Measurements from ENCODE around the gene LDB2.

DNA sequence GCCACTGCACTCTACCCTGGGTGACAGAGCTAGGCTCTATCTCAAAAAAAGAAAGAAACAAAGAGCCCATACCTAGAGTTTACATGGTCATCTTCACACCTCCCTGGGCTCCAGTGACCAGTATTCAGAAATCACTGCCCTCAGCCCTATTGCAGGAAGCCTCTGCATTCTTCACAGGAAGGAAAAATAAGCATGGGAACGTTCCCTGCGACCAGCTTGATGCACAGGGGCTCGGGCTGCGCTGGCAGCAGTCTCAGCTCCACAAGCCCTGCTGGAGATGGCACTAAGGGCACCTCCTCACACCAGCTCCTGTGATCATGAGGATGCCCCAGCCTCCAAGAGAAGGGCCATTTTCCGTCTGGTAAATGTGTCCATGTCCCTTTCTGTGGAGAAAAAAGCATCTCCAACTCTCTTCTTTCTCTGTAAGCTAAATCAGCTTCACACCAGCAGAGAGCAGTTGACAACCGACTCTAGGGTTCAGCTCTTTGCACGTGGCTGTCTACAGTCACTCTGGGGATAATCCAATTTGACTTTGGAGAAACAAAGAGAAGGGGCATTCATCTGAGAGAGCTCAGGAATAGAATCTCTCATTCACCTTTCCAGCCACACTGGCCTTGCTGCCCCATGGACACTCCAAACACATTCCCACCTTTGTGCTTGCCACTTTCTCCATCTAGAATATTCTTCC is 33.1 kb downstream of the LDB2 start:
- TF ChIP-seq, protein P1, sequence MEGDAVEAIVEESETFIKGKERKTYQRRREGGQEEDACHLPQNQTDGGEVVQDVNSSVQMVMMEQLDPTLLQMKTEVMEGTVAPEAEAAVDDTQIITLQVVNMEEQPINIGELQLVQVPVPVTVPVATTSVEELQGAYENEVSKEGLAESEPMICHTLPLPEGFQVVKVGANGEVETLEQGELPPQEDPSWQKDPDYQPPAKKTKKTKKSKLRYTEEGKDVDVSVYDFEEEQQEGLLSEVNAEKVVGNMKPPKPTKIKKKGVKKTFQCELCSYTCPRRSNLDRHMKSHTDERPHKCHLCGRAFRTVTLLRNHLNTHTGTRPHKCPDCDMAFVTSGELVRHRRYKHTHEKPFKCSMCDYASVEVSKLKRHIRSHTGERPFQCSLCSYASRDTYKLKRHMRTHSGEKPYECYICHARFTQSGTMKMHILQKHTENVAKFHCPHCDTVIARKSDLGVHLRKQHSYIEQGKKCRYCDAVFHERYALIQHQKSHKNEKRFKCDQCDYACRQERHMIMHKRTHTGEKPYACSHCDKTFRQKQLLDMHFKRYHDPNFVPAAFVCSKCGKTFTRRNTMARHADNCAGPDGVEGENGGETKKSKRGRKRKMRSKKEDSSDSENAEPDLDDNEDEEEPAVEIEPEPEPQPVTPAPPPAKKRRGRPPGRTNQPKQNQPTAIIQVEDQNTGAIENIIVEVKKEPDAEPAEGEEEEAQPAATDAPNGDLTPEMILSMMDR (IDR thresholded peaks at IDR 0.05; ENCODE audit: low read depth, low read length, poor library complexity, severe bottlenecking) = no peak
- no peak for TF ChIP-seq EZH2phosphoT487 (IDR thresholded peaks at IDR 0.05; ENCODE audit: borderline replicate concordance, low read length)
